GM23338 (cell line): ENCODE results near the gene ZIC5. TPM values are rescaled to one million over a fixed set of nuclear protein-coding genes. Genes with fewer than 3 reads are reported as not detected.

Experiments
- ATAC-seq: fragments of 200-7000 bp; cut with Tn5 transposase; 3 replicates; pipeline ENCODE4 v1.9.1; 2020
- DNase-seq: peaks from one replicate; pipeline ENCODE4 v3.0.0-alpha.2; 2015; ENCODE audit warnings: low spot score
- H2AFZ ChIP-seq: fragments of 200-600 bp; sonication (generic); 2 replicates; pipeline ENCODE4 v1.8.0; 2016; ENCODE audit warnings: antibody characterized with exemption, mild to moderate bottlenecking, moderate library complexity
- H3F3A ChIP-seq: fragments of 200-600 bp; sonication (generic); replicated peaks from 2 replicates; pipeline ENCODE4 v1.8.0; 2017; ENCODE audit warnings: antibody characterized with exemption, mixed run types, low read depth
- H3K27ac ChIP-seq: fragments of 200-600 bp; sonication (generic); 2 replicates; pipeline ENCODE4 v1.6.1; 2016; ENCODE audit warnings: low read depth
- H3K27me3 ChIP-seq: fragments of 200-600 bp; sonication (generic); 2 replicates; pipeline ENCODE4 v1.8.0; 2016; ENCODE audit warnings: mild to moderate bottlenecking, mixed run types, moderate library complexity; ENCODE audit not compliant: insufficient read depth
- H3K36me3 ChIP-seq: fragments of 200-600 bp; sonication (generic); 2 replicates; pipeline ENCODE4 v1.8.0; 2016; ENCODE audit warnings: mild to moderate bottlenecking; ENCODE audit not compliant: insufficient read depth
- H3K4me1 ChIP-seq: fragments of 200-600 bp; sonication (generic); 2 replicates; pipeline ENCODE4 v1.8.0; 2016; ENCODE audit warnings: mild to moderate bottlenecking, moderate library complexity; ENCODE audit not compliant: insufficient read depth
- H3K4me2 ChIP-seq: fragments of 200-600 bp; sonication (generic); 2 replicates; pipeline ENCODE4 v1.7.1; 2017; ENCODE audit warnings: mixed run types
- H3K4me3 ChIP-seq: fragments of 200-600 bp; sonication (generic); 2 replicates; pipeline ENCODE4 v1.6.1; 2016; ENCODE audit warnings: mixed run types
- H3K79me2 ChIP-seq: fragments of 200-600 bp; sonication (generic); replicated peaks from 2 replicates; pipeline ENCODE4 v1.8.0; 2017; ENCODE audit warnings: mild to moderate bottlenecking; ENCODE audit not compliant: insufficient read depth
- H3K9me2 ChIP-seq: fragments of 200-600 bp; sonication (generic); 2 replicates; pipeline ENCODE4 v1.8.0; 2017; ENCODE audit not compliant: insufficient read depth
- H4K20me1 ChIP-seq: fragments of 200-600 bp; sonication (generic); replicated peaks from 2 replicates; pipeline ENCODE4 v1.8.0; 2017; ENCODE audit warnings: mild to moderate bottlenecking; ENCODE audit not compliant: insufficient read depth
- H3K27ac Mint-ChIP-seq: 2 replicates; pipeline ENCODE4 v1.8.0; 2020; ENCODE audit warnings: inconsistent platforms, mild to moderate bottlenecking, moderate library complexity, mixed read lengths
- H3K27me3 Mint-ChIP-seq: 3 replicates; pipeline ENCODE4 v1.8.0; 2022; ENCODE audit warnings: low read depth, mild to moderate bottlenecking, moderate library complexity, mixed read lengths, inconsistent platforms; ENCODE audit not compliant: insufficient read depth, poor library complexity
- H3K36me3 Mint-ChIP-seq: 3 replicates; pipeline ENCODE4 v1.8.0; 2021; ENCODE audit warnings: low read depth, mild to moderate bottlenecking, inconsistent platforms, moderate library complexity, mixed read lengths
- H3K4me1 Mint-ChIP-seq: 3 replicates; pipeline ENCODE4 v1.8.0; 2020; ENCODE audit warnings: mild to moderate bottlenecking, inconsistent platforms, mixed read lengths
- H3K4me3 Mint-ChIP-seq: 3 replicates; pipeline ENCODE4 v1.8.0; 2021; ENCODE audit warnings: moderate library complexity, mild to moderate bottlenecking, inconsistent platforms, mixed read lengths
- H3K9me3 Mint-ChIP-seq: 3 replicates; pipeline ENCODE4 v1.8.0; 2020; ENCODE audit warnings: moderate library complexity, mild to moderate bottlenecking, inconsistent platforms, mixed read lengths
- CREB1 ChIP-seq: fragments of 250-450 bp; sonication (Bioruptor Pico); IDR thresholded peaks from 2 replicates; pipeline ENCODE4 v1.5.0; 2020; ENCODE audit warnings: low read depth, mild to moderate bottlenecking, moderate library complexity
- CTCF ChIP-seq, 2 experiments: fragments of 200-600 bp in 1 of 2; sonication (generic) in 1 of 2; conservative IDR thresholded peaks; 2 replicates each; pipeline versions ENCODE4 v1.5.1 to v1.6.1; 2016 to 2017; ENCODE audit warnings: antibody characterized with exemption in 2 of 2, low read depth in 2 of 2, mild to moderate bottlenecking in 2 of 2, moderate library complexity in 1 of 2
- ETS1 ChIP-seq: IDR thresholded peaks from 2 replicates; pipeline ENCODE4 v1.6.1; 2016; ENCODE audit warnings: antibody characterized with exemption
- EZH2 ChIP-seq: fragments of 200-600 bp; sonication (generic); IDR thresholded peaks from one replicate; pipeline ENCODE4 v1.8.0; 2017; ENCODE audit warnings: antibody characterized with exemption, mild to moderate bottlenecking, low read depth; ENCODE audit not compliant: unreplicated experiment
- EZH2phosphoT487 ChIP-seq: fragments of 200-600 bp; sonication (generic); IDR thresholded peaks from one replicate; pipeline ENCODE4 v1.8.1; 2018; ENCODE audit warnings: antibody characterized with exemption; ENCODE audit not compliant: unreplicated experiment
- POLR2AphosphoS5 ChIP-seq: IDR thresholded peaks from 2 replicates; pipeline ENCODE4 v1.6.1; 2016; ENCODE audit warnings: antibody characterized with exemption, low read depth
- STAT1 ChIP-seq: IDR thresholded peaks from one replicate; pipeline ENCODE4 v1.6.1; 2016; ENCODE audit warnings: antibody characterized with exemption; ENCODE audit not compliant: unreplicated experiment
- ZNF114 ChIP-seq: fragments of 250-450 bp; sonication (Bioruptor Pico); IDR thresholded peaks from 2 replicates; pipeline ENCODE4 v1.5.0; 2020; ENCODE audit warnings: mild to moderate bottlenecking, moderate library complexity
- ZNF331 ChIP-seq: fragments of 250-450 bp; sonication (Bioruptor Pico); IDR thresholded peaks from 2 replicates; pipeline ENCODE4 v1.5.0; 2020; ENCODE audit warnings: low read depth, mild to moderate bottlenecking, moderate library complexity
- polyA plus RNA-seq: library from polyadenylated mRNA; unstranded; fragments of >200 nt; fragmentation: Nextera tagmentation; extraction: Ambion mirVana; gene quantifications from 2 replicates; pipeline ENCODE4 v1.2.1, GENCODE V29; 2016
- total RNA-seq: library from RNA; depleted of rRNA; stranded (reverse); fragments of >200 nt; shearing (Covaris generic); gene quantifications from 2 replicates; pipeline ENCODE4 v1.2.3, GENCODE V29; 2014
- TF ChIP-seq, protein P1 (sequence below): fragments of 250-450 bp; sonication (Bioruptor Pico); IDR thresholded peaks from 2 replicates; pipeline ENCODE4 v1.5.0; 2020; ENCODE audit warnings: mild to moderate bottlenecking, moderate library complexity
- TF ChIP-seq, protein P2 (sequence below): IDR thresholded peaks from one replicate; pipeline ENCODE4 v1.6.1; 2018; ENCODE audit warnings: antibody characterized with exemption; ENCODE audit not compliant: unreplicated experiment

The ZIC5 gene
- total and polyA plus RNA-seq, 2 experiments from 2014 or later: 14.1 to 28.0 TPM

- peaks cover 29% of the 10 kb centered on the region for H4K20me1 ChIP-seq
- no peaks in the 10 kb centered on the region; the same call in 1 of the 2 replicates for H3F3A ChIP-seq
- H3K27me3 ChIP-seq: peaks cover 49% of the 10 kb centered on the region
- H3K9me2 ChIP-seq: no peaks in the 10 kb centered on the region
- no peak for TF ChIP-seq CTCF (conservative IDR thresholded peaks at IDR 0.05; ENCODE audit: low read depth in 2 of 2)
- no peak for TF ChIP-seq STAT1
- no peak for TF ChIP-seq CREB1 (CRISPR knock-in tag)
- no peak for TF ChIP-seq EZH2phosphoT487
- TF ChIP-seq POLR2AphosphoS5: no peak
- TF ChIP-seq, protein P1, sequence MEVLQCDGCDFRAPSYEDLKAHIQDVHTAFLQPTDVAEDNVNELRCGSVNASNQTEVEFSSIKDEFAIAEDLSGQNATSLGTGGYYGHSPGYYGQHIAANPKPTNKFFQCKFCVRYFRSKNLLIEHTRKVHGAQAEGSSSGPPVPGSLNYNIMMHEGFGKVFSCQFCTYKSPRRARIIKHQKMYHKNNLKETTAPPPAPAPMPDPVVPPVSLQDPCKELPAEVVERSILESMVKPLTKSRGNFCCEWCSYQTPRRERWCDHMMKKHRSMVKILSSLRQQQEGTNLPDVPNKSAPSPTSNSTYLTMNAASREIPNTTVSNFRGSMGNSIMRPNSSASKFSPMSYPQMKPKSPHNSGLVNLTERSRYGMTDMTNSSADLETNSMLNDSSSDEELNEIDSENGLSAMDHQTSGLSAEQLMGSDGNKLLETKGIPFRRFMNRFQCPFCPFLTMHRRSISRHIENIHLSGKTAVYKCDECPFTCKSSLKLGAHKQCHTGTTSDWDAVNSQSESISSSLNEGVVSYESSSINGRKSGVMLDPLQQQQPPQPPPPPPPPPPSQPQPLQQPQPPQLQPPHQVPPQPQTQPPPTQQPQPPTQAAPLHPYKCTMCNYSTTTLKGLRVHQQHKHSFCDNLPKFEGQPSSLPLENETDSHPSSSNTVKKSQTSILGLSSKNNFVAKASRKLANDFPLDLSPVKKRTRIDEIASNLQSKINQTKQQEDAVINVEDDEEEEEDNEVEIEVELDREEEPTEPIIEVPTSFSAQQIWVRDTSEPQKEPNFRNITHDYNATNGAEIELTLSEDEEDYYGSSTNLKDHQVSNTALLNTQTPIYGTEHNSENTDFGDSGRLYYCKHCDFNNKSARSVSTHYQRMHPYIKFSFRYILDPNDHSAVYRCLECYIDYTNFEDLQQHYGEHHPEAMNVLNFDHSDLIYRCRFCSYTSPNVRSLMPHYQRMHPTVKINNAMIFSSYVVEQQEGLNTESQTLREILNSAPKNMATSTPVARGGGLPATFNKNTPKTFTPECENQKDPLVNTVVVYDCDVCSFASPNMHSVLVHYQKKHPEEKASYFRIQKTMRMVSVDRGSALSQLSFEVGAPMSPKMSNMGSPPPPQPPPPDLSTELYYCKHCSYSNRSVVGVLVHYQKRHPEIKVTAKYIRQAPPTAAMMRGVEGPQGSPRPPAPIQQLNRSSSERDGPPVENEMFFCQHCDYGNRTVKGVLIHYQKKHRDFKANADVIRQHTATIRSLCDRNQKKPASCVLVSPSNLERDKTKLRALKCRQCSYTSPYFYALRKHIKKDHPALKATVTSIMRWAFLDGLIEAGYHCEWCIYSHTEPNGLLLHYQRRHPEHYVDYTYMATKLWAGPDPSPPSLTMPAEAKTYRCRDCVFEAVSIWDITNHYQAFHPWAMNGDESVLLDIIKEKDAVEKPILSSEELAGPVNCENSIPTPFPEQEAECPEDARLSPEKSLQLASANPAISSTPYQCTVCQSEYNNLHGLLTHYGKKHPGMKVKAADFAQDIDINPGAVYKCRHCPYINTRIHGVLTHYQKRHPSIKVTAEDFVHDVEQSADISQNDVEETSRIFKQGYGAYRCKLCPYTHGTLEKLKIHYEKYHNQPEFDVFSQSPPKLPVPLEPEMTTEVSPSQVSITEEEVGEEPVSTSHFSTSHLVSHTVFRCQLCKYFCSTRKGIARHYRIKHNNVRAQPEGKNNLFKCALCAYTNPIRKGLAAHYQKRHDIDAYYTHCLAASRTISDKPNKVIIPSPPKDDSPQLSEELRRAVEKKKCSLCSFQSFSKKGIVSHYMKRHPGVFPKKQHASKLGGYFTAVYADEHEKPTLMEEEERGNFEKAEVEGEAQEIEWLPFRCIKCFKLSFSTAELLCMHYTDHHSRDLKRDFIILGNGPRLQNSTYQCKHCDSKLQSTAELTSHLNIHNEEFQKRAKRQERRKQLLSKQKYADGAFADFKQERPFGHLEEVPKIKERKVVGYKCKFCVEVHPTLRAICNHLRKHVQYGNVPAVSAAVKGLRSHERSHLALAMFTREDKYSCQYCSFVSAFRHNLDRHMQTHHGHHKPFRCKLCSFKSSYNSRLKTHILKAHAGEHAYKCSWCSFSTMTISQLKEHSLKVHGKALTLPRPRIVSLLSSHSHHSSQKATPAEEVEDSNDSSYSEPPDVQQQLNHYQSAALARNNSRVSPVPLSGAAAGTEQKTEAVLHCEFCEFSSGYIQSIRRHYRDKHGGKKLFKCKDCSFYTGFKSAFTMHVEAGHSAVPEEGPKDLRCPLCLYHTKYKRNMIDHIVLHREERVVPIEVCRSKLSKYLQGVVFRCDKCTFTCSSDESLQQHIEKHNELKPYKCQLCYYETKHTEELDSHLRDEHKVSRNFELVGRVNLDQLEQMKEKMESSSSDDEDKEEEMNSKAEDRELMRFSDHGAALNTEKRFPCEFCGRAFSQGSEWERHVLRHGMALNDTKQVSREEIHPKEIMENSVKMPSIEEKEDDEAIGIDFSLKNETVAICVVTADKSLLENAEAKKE (CRISPR knock-in tag): no peak
- TF ChIP-seq, protein P2, sequence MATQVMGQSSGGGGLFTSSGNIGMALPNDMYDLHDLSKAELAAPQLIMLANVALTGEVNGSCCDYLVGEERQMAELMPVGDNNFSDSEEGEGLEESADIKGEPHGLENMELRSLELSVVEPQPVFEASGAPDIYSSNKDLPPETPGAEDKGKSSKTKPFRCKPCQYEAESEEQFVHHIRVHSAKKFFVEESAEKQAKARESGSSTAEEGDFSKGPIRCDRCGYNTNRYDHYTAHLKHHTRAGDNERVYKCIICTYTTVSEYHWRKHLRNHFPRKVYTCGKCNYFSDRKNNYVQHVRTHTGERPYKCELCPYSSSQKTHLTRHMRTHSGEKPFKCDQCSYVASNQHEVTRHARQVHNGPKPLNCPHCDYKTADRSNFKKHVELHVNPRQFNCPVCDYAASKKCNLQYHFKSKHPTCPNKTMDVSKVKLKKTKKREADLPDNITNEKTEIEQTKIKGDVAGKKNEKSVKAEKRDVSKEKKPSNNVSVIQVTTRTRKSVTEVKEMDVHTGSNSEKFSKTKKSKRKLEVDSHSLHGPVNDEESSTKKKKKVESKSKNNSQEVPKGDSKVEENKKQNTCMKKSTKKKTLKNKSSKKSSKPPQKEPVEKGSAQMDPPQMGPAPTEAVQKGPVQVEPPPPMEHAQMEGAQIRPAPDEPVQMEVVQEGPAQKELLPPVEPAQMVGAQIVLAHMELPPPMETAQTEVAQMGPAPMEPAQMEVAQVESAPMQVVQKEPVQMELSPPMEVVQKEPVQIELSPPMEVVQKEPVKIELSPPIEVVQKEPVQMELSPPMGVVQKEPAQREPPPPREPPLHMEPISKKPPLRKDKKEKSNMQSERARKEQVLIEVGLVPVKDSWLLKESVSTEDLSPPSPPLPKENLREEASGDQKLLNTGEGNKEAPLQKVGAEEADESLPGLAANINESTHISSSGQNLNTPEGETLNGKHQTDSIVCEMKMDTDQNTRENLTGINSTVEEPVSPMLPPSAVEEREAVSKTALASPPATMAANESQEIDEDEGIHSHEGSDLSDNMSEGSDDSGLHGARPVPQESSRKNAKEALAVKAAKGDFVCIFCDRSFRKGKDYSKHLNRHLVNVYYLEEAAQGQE: no peak
- TF ChIP-seq ZNF331 (CRISPR knock-in tag): no peak
- TF ChIP-seq EZH2: no peak
- TF ChIP-seq ZNF114: no peak
- TF ChIP-seq ETS1: no peak
- H3K27me3 Mint-ChIP-seq: peaks cover 42% of the 10 kb centered on the region
- peak overlapping the region; percentile 100 for H3K4me3 Mint-ChIP-seq
- peak overlapping the region; percentile 85 for H3K4me2 ChIP-seq
- peaks cover 47% of the 10 kb centered on the region for H3K79me2 ChIP-seq
- peak overlapping the region; percentile 98 for H3K27ac Mint-ChIP-seq
- H3K36me3 Mint-ChIP-seq: peaks cover 50% of the 10 kb centered on the region
- H3K4me1 ChIP-seq: peaks cover 48% of the 10 kb centered on the region
- H3K4me3 ChIP-seq: peak overlapping the region; percentile 91
- H3K27ac ChIP-seq: no peak overlapping the region
- DNase-seq (no peak), ATAC-seq (no peak)
- H2AFZ ChIP-seq: no peak overlapping the region
- H3K9me3 Mint-ChIP-seq: peaks cover 4% of the 10 kb centered on the region; the same call in 2 of the 3 replicates
- peaks cover 14% of the 10 kb centered on the region for H3K36me3 ChIP-seq
- H3K4me1 Mint-ChIP-seq: peaks cover 46% of the 10 kb centered on the region
Measured at GRCh38 chr13:99969453-99969918, 2.1 kb downstream of the ZIC5 start.
